Neural progenitor cell (in vitro differentiated cells): ENCODE data around the gene SEMA6C.

ENCODE experiments used
- EZH2 ChIP-seq: fragments of 200-600 bp; sonication (generic); IDR thresholded peaks from 2 replicates; pipeline ENCODE4 v1.6.1; 2017; ENCODE audit warnings: antibody characterized with exemption, mild to moderate bottlenecking, moderate library complexity
- EZH2phosphoT487 ChIP-seq: fragments of 200-600 bp; sonication (generic); IDR thresholded peaks from 2 replicates; pipeline ENCODE4 v1.6.1; 2017; ENCODE audit warnings: antibody characterized with exemption
- TF ChIP-seq, protein P1 (sequence below): fragments of 200-600 bp; sonication (generic); IDR thresholded peaks from 2 replicates; pipeline ENCODE4 v1.5.1; 2017; ENCODE audit warnings: antibody characterized with exemption, mild to moderate bottlenecking

- TF ChIP-seq, protein P1, sequence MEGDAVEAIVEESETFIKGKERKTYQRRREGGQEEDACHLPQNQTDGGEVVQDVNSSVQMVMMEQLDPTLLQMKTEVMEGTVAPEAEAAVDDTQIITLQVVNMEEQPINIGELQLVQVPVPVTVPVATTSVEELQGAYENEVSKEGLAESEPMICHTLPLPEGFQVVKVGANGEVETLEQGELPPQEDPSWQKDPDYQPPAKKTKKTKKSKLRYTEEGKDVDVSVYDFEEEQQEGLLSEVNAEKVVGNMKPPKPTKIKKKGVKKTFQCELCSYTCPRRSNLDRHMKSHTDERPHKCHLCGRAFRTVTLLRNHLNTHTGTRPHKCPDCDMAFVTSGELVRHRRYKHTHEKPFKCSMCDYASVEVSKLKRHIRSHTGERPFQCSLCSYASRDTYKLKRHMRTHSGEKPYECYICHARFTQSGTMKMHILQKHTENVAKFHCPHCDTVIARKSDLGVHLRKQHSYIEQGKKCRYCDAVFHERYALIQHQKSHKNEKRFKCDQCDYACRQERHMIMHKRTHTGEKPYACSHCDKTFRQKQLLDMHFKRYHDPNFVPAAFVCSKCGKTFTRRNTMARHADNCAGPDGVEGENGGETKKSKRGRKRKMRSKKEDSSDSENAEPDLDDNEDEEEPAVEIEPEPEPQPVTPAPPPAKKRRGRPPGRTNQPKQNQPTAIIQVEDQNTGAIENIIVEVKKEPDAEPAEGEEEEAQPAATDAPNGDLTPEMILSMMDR = no peak
- TF ChIP-seq EZH2 = no peak
- no peak for TF ChIP-seq EZH2phosphoT487
Measured at GRCh38 chr1:151192047-151192446, 45.6 kb upstream of the SEMA6C start.
